Measurements from ENCODE around the gene LMTK3. TPM values are rescaled to one million over a fixed set of nuclear protein-coding genes. Genes with fewer than 3 reads are reported as not detected.

The LMTK3 gene
- total and polyA plus RNA-seq, 9 of the 15 experiments (the other 6 are each of a cell fraction or from before 2014, with no cell fraction given) = 0.35 to 12.3 (median 2.0) TPM; not detected in 2

DNA sequence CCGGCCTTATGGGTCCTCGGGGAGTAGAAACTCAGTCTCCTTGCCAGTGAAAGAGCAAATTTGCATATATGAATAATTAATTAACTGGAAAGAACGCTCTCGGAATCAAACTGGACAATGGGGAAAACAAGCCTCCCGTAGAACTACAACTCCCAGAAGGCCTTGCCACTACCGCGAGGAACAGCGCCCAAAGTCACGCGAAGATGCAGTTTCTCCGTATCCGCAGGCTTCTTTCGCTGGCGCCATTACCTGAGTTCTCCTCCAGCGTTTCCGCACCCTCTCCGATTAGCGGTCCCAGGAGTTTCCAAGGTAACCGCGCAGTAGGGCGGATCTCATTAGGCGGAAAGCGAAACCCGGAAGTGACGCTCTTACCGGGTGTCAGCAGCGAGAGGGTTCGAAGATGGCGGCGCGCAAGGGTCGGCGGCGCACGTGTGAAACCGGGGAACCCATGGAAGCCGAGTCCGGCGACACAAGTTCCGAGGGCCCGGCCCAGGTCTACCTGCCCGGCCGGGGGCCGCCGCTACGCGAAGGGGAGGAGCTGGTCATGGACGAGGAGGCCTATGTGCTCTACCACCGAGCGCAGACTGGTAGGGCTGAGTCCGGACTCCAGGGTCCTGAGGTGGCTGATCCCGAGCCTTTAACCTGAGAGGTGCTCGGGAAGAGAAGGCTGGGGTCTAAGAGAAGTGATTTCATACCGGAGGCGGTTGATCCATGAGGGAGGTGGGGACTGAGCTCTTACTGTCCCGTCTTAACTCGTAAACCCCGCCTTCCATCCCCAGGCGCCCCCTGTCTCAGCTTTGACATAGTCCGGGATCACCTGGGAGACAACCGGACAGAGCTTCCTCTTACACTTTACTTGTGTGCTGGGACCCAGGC is 65.8 kb downstream of the LMTK3 start, which contains the start of gene GRWD1 (continued):
- TF ChIP-seq AFF1 (IDR thresholded peaks at IDR 0.05; ENCODE audit: low read depth in 1 of 2, partially characterized antibody in 2 of 2) (peak; percentile 51 to 89), SMC3 (conservative IDR thresholded peaks at IDR 0.05; ENCODE audit: insufficient read depth, low read depth, low read length) (peak; percentile 33; the same call in 1 of the 2 replicates), SIX5 (IDR thresholded peaks at IDR 0.05; ENCODE audit: borderline replicate concordance in 1 of 2, insufficient read depth in 1 of 2, low read depth in 1 of 2, low read length in 2 of 2) (peak; percentile 73 to 79), SMAD1 (IDR thresholded peaks at IDR 0.05; ENCODE audit: low read depth, low read length, partially characterized antibody) (no peak), EP300 (IDR thresholded peaks at IDR 0.05; ENCODE audit: low read length) (0 out of 2 replicates have a peak, but pooled peaks have one; percentile 2), ZNF785 (CRISPR knock-in tag; IDR thresholded peaks at IDR 0.05) (no peak), ZBTB7A (IDR thresholded peaks at IDR 0.05; ENCODE audit: borderline replicate concordance, control insufficient read depth, low read depth, low read length) (no peak), ZNF77 (CRISPR knock-in tag; IDR thresholded peaks at IDR 0.05) (no peak), PTTG1 (tag; IDR thresholded peaks at IDR 0.05; ENCODE audit: low read depth) (no peak), ELK3 (CRISPR knock-in tag; IDR thresholded peaks at IDR 0.05) (no peak), ZFP30 (CRISPR knock-in tag; IDR thresholded peaks at IDR 0.05; ENCODE audit: borderline replicate concordance) (no peak), BCL6 (CRISPR knock-in tag; IDR thresholded peaks at IDR 0.05) (no peak), ZBTB1 (CRISPR knock-in tag; IDR thresholded peaks at IDR 0.05; ENCODE audit: borderline replicate concordance, low read depth) (no peak), ILF3 (IDR thresholded peaks at IDR 0.05; ENCODE audit: borderline replicate concordance) (no peak; the same call in 1 of the 2 replicates), ZNF644 (tag; IDR thresholded peaks at IDR 0.05; ENCODE audit: low read depth) (no peak), GATAD2B (IDR thresholded peaks at IDR 0.05; ENCODE audit: borderline replicate concordance) (0 out of 2 replicates have a peak, but pooled peaks have one; percentile 16)
- TF ChIP-seq, protein P1, sequence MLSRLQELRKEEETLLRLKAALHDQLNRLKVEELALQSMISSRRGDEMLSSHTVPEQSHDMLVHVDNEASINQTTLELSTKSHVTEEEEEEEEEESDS (CRISPR knock-in tag; IDR thresholded peaks at IDR 0.05) = no peak
- TF ChIP-seq, protein P2, sequence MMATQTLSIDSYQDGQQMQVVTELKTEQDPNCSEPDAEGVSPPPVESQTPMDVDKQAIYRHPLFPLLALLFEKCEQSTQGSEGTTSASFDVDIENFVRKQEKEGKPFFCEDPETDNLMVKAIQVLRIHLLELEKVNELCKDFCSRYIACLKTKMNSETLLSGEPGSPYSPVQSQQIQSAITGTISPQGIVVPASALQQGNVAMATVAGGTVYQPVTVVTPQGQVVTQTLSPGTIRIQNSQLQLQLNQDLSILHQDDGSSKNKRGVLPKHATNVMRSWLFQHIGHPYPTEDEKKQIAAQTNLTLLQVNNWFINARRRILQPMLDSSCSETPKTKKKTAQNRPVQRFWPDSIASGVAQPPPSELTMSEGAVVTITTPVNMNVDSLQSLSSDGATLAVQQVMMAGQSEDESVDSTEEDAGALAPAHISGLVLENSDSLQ (IDR thresholded peaks at IDR 0.05) = no peak
- TF ChIP-seq, protein P3, sequence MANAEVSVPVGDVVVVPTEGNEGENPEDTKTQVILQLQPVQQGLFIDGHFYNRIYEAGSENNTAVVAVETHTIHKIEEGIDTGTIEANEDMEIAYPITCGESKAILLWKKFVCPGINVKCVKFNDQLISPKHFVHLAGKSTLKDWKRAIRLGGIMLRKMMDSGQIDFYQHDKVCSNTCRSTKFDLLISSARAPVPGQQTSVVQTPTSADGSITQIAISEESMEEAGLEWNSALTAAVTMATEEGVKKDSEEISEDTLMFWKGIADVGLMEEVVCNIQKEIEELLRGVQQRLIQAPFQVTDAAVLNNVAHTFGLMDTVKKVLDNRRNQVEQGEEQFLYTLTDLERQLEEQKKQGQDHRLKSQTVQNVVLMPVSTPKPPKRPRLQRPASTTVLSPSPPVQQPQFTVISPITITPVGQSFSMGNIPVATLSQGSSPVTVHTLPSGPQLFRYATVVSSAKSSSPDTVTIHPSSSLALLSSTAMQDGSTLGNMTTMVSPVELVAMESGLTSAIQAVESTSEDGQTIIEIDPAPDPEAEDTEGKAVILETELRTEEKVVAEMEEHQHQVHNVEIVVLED (CRISPR knock-in tag; IDR thresholded peaks at IDR 0.05) = 0 out of 2 replicates have a peak, but pooled peaks have one; percentile 18
